GM18951 (cell line): ENCODE results near the gene MAPKAP1.

Experiments used
- POLR2A ChIP-seq: IDR thresholded peaks from 4 replicates; pipeline ENCODE4 v1.6.1; 2011; ENCODE audit warnings: mild to moderate bottlenecking; ENCODE audit not compliant: insufficient read length, insufficient read depth; ENCODE audit errors: extremely low read depth
- in situ Hi-C: fragments of 300-500 bp; cut with MboI; formaldehyde crosslinking; loops from one replicate; pipeline ENCODE4 v1.12.0; 2022; ENCODE audit warnings: low sequenced_read_pairs, mixed read lengths, inconsistent platforms; ENCODE audit not compliant: unreplicated experiment

Gene MAPKAP1

DNA sequence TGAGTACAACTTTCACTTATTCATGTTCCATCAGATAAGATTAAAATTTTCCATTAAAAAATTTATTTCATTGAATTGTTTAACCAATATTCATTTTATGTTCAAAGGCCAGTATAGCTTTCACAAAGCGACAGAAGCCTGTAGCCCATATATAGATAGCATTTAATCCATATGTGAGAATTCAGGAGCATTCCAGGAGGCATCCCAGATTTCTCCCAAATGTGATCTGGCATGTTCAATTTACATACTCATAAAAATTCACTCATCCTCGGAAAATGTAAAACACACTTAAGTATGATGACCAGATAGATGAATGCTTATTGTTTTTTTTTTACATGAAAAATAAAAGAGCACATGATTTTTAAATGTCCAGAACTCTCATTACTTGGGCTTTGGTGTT lies 141.9 kb downstream of the MAPKAP1 start:
- in situ Hi-C loops: no loop called here
- no peak for TF ChIP-seq POLR2A

DNA sequence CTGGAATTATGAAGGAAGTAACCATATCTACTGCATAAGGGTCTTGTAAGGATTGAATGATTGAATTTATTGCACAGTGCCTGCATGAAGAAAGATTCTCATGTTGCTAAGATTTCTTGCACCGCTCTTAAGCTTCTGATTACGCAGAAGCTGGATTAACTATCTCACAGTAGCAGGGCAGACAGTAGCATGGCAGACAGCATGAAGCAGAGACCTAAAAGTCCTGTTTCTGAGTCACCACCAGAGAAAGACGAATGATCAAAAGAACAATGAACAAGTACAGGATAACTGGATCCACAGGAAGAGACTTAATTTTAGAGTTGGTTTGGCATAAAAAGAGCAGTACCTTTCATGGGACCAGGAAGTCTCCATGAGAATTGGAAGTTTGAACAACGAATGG lies 142.4 kb downstream of the MAPKAP1 start:
- in situ Hi-C loops: no loop called here
- no peak for TF ChIP-seq POLR2A

DNA sequence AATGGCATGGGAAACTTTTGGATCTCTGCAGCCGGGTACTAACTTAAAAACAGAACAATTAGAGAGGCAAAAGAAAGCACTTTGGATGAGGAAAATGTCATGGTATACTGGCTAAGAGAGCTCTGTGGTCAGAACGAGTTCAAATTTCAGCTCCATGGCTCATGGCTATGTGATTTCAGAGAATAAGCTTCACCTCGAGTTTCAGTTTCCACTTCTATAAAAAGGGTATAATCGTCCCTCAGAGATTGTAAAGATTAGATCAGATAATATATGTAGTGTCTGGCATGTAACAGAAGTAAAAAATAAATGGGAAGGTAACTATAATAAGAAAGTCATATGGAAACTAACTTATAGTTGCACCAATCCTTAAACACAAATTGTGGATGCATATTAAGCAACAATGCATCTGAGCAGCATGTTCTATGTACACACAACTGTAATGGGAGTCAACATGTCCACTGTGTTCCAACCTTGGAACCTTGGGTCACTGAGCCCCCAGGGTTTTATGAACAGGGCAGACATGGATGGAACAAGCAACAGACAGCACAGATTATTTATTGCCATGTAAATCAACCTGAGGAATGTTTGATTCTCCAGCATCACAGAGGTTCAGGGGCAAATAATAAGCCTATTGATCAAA lies 145.4 kb downstream of the MAPKAP1 start:
- in situ Hi-C loops: no loop called here
- no peak for TF ChIP-seq POLR2A

DNA sequence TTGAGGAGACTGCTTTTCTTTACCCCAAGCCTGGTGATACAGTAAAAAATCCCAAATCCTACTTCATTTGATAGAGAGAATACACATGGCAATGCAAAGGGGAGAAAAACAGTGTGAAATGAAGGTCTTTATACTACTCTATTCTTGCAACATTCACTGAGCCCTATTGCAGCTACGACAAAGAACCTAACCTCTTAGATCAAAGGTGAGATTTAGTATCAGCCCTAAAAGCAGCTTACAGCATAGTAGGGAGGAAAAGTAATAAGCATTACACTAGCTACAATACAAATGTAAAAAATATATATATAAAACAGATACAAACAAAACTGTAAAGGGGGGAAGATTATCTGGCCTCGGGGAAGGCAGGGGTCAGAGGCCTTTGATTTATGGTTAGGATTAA lies 147.1 kb downstream of the MAPKAP1 start:
- no peak for TF ChIP-seq POLR2A

DNA sequence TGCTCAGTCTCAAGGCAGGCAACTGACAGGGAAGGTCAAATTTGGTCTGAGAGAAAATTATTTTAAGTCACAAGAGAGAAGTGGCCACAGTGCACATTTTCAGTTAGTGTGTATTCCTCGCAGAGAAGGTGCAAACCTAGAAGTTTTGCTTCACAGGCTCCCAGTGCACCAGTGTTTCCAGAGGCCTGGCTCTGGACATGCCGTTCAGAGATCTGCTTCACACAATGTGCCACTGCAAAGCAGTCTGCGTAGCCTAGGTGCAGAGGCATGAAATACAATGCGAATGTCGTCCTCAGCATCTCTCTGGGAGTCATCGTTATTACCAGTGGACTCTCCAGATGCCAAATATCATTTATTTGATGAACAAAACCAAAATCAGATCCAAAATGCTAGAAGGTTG lies 147.8 kb downstream of the MAPKAP1 start:
- in situ Hi-C loops: loop anchor here (5.0 kb wide), 1 partner anchor 68 kb away; no protein-coding TSS in a partner anchor
- no peak for TF ChIP-seq POLR2A

More for the DNA sequence above, 147.1 kb downstream of the MAPKAP1 start:
- in situ Hi-C loops: loop anchor here (5.0 kb wide), 1 partner anchor 67 kb away; no protein-coding TSS in a partner anchor

DNA sequence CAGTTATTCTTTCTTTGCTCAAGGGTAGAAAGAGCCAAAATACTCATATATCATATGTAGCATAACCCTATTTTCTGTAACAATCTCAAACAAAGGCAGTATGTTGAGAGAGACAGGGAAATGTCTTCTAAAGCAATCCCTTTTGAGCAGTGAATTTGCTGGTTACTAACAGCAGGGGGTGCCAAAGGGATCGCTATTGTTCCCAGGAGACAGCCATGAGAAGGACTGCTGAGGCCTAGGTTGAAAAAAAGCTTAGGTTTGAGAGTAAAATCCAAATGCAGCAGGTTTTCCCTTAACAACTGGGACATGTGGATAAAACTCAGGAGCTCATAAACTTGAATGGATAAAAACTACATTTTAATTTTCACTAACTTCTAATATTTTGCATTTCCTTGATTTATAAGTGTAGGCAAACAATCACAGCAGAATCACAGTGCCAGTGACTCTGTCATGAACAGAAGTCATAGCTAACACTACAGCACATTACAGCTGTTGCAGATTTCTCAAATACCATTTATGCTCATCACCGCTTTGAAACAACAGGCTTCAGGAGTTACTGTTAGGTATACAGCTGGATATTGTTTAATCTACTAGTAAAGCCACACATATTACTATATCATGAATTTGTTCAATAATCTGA lies 148.4 kb downstream of the MAPKAP1 start:
- TF ChIP-seq POLR2A: no peak
- in situ Hi-C loops: loop anchor here (5.0 kb wide), 1 partner anchor 69 kb away; no protein-coding TSS in a partner anchor

DNA sequence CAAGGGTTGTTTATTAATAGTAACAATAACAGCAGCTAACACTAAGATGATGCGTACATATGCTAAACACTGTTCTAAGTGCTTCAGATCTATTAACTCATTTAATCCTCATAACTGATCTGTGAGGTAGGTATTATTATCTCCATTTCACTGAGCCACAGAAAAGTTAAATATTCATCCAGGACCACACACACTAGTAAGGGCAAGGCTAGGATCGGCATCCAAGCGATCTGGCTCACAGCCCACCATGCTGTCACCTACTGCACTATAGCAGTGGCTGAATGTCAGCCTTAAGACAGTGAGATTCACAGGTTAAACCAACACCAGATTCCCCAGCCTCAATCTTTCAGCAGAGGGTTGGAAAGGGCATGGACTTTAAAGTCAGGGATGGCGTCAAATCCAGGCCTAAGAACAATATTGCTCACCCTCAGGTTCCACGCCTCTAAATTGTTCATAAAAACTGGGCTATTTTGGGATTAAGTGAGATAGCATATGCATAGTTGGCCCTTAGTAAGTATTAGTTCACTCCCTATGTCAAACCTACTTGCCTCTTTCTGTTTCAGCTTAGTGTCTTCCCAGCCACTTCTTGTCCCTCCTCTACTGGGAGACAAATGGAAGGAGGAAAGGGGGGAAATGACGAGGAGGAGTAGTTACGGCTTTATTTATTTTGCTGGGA lies 150.8 kb downstream of the MAPKAP1 start:
- no peak for TF ChIP-seq POLR2A
- in situ Hi-C loops: loop anchor here (5.0 kb wide), 1 partner anchor 71 kb away; no protein-coding TSS in a partner anchor

DNA sequence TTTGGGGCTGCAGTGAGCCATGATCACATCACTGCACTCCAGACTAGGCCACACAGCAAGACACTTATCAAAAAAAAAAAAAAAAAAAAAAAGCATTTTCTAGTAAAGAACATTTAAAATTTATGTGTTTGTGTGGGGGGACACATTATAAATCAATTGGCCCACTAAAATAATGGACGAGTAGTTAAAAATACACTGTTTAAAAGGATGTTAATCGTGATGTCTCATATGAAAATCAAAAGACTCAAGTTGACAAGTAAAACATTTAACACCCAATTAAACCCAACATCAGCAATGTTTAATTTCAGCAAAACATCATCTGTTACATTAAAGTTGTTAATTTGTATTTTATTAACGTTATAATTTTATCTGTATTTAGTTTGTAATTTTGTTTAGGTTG lies 152.3 kb downstream of the MAPKAP1 start:
- no peak for TF ChIP-seq POLR2A
- in situ Hi-C loops: loop anchor here (5.0 kb wide), 1 partner anchor 73 kb away; no protein-coding TSS in a partner anchor

DNA sequence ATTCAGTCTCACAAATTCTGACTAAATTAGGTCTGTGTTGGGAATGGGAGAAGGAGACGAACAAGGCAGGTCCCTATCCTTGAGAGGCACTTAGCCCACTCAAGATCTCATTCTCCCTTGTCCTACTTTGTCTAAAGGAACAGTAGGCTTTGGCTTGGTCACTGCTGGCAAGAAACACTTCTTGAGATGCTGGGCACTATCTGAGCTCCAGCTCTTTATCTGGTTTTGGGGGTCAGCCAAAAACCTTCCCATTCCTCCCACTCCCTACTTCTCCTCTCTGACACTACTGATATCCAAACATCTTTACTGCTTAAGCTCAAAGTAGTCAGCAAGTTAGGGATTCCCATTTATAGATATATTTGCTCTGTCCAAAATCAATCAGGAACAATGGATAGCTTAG lies 155.2 kb downstream of the MAPKAP1 start:
- no peak for TF ChIP-seq POLR2A
- in situ Hi-C loops: no loop called here

DNA sequence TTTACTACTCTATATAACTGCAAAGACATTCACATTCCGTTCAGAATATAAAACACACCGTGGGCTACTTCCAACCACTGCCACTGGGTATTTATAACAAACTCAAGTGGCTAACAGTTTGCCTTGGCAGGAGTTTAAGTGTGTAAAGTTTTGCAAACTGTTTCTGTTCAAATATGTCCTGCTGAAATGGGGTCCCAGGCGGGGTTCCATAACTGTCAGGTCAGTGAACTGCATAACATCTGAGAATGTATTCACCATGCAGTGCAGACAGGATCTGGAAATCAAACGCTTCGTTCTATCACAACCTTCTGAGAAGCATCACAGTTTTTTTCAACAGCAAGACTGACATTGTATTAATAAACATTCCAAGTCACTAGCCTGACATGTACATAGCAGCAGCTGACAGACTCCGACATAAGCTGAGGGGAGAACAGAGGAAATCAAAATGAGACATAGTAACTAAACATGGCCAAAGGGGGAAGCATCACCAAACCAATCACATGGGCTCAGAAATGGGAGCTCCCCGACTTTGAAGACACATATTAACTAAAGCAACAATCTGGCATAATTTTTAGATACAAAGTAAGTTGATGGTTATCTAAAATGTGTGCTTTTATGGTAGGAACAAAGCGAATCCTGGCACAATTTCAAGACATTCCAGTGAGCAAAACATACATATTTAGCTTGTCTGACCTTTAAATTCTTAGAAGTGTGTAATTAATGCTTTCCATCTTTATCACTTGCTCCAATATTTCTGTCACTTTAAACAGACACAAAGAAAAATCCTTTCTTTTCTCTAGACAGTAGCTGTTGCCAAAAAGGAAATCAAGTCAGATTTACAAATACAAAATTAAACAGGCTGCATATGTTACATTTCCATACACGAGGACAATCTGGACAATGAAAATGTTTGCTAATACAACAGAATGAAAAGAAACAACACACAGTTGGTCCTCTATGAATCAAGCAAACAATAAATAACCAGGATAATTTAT lies 156.8 kb downstream of the MAPKAP1 start:
- in situ Hi-C loops: no loop called here
- no peak for TF ChIP-seq POLR2A

DNA sequence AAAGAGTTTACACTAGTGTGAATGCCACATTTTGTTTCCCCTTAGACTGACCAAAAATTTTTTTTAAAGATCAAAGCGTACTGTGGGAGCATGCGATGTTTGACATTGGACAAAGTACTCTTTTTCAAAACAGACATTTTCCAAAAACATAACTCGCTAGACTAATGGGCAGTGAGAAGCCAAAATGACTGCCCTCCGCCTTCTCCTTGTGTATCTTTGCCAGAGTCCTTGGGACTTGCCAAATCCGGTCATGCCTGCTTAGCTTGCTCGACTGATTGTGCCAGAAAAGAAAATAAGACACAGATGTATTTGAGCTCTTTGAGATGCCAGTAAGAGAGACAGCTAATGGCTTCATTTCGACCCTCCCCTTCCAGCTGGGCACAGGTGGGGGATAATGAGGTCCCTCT lies 157.5 kb downstream of the MAPKAP1 start:
- TF ChIP-seq POLR2A: no peak
- in situ Hi-C loops: no loop called here

DNA sequence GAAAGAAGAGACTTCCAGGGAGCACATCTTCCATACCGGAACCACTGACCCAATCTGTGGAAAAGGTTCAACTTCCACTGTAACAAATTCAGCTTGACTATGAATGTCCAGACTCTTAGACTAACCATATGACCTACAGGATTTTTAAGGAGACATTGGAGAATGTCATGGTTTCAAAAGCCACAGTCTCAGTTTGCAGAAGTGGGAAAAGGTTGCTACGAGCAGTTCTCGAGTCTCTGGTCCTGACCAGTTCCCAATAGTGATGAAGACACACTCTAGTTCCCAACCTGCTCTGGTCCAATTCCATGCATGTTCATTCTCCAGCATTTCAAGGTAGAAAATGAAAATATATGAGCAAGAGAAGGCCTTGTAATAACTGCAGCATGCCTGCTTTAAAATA lies 158.0 kb downstream of the MAPKAP1 start:
- in situ Hi-C loops: no loop called here
- TF ChIP-seq POLR2A: no peak

DNA sequence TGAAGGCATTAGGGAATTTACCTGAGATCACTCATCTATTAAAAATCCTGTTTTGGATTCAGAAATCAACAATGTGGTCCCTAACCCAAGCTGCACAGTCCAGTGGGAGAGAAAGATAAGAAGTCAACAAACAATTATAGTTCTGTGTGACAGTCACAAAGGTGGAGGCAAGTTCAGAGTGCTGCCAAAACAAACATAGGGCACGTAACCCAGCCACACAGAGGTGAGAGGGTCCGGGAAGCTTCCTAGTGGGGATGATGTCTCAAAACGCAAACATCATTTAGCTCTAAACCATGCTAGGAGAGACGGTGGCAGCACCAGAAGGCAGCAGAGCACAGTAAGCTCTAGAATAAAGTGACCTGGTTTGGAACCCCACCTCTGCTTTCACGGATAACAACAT lies 158.9 kb downstream of the MAPKAP1 start:
- no peak for TF ChIP-seq POLR2A

DNA sequence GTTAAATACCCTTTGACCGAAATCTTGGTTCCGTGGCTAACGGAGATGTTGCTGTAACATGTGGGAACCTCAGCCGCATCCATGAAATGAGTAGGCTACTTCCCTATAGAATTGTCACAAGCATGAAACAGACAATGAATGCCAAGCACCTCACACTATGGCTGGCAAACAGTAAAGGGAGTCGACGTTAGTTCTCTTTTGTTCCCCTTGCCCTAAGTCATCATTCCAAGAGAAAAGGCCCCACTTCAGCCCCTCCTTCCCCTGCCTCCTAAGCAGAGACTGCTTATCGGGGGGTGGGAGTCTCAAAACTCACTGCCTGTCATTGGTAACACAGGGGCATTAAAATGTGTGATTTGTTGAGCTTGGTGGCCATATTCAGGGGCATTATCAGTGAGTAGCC lies 159.6 kb downstream of the MAPKAP1 start:
- in situ Hi-C loops: no loop called here
- no peak for TF ChIP-seq POLR2A

More for the DNA sequence above, 158.9 kb downstream of the MAPKAP1 start:
- in situ Hi-C loops: no loop called here
